LNCaP clone FGC (cell line): ENCODE measurements around the gene MAGEB3.

Experiments
- DNase-seq: peaks from one replicate; pipeline ENCODE4 v3.0.0-alpha.2; 2011; ENCODE audit warnings: low read depth
- H3K4me3 ChIP-seq: 2 replicates; pipeline ENCODE4 v1.5.1; 2011; ENCODE audit warnings: mild to moderate bottlenecking, low read depth, low read length, control low read depth
- TF ChIP-seq, protein P1 (sequence below): IDR thresholded peaks from 2 replicates; pipeline ENCODE4 v1.5.1; 2012; ENCODE audit warnings: mild to moderate bottlenecking; ENCODE audit not compliant: control insufficient read depth, insufficient read depth; ENCODE audit errors: extremely low read depth

Gene MAGEB3

DNA sequence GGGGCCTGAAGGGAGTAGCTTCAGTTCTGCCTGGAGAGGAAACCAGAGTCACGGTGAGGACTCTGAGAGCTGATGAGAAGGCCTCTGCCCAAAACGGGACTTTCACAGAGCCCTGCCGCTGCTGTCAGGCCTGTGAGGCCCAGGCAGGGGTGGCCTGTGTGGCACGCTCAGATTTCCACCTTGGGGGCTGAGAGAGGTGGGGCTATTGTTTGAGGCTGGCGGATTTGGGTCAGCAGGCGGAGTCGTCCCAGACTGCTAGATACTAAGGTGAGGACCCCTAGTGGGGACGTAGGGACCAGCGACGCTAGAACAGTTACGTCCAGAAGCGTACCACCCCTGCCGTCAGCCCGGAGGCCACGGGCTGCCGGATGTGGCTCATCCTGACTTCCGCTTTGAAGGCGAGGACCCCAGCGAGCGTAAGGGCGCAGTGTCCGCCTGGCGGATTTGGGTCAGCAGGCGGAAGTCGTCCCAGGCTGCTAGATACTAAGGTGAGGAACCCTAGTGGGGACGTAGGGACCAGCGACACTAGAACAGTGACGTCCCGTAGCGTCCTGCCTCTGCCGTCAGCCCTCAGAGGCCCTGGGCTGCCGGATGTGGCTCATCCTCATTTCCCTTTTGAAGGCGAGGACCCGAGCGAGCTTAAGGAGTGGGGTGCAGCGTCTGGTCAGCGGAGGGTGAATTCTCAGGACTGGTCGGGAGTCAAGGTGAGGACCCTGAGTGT, 16.5 kb downstream of the MAGEB3 start, which contains the start of gene MAGEB1:
Gene MAGEB1 (plus strand): TSS at position 378 of the 721 bp plus-strand sequence. CDS start 3,348 bp downstream, outside the sequence.
- no peak within 1 kb of the TSS for H3K4me3 ChIP-seq
- TF ChIP-seq, protein P1, sequence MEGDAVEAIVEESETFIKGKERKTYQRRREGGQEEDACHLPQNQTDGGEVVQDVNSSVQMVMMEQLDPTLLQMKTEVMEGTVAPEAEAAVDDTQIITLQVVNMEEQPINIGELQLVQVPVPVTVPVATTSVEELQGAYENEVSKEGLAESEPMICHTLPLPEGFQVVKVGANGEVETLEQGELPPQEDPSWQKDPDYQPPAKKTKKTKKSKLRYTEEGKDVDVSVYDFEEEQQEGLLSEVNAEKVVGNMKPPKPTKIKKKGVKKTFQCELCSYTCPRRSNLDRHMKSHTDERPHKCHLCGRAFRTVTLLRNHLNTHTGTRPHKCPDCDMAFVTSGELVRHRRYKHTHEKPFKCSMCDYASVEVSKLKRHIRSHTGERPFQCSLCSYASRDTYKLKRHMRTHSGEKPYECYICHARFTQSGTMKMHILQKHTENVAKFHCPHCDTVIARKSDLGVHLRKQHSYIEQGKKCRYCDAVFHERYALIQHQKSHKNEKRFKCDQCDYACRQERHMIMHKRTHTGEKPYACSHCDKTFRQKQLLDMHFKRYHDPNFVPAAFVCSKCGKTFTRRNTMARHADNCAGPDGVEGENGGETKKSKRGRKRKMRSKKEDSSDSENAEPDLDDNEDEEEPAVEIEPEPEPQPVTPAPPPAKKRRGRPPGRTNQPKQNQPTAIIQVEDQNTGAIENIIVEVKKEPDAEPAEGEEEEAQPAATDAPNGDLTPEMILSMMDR, result no peak

DNA sequence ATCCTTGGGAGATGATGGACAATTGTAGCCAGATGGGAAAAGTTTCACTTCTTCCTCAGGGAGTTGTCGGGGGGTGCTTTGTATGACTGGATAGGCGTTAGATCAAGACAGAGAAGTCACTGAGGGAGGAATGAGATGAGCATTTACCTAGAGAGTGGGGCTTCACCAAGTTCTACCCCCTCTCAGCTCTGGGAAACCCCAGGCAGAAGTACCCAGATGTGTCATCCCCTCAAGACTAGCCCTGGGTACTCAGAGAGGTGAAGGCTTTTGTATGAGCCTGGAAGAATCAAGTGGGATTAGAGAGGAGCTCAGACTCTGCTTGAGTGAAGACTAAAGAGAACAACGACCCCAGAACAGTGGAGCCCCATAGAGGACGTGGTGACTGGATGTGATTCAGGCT, 18.4 kb downstream of the MAGEB3 start:
- TF ChIP-seq, protein P1, result no peak
- H3K4me3 ChIP-seq, result no peak overlapping the region
- DNase-seq, result no peak

More for the DNA sequence above, 16.5 kb downstream of the MAGEB3 start, which contains the start of gene MAGEB1:
- no peak for DNase-seq

DNA sequence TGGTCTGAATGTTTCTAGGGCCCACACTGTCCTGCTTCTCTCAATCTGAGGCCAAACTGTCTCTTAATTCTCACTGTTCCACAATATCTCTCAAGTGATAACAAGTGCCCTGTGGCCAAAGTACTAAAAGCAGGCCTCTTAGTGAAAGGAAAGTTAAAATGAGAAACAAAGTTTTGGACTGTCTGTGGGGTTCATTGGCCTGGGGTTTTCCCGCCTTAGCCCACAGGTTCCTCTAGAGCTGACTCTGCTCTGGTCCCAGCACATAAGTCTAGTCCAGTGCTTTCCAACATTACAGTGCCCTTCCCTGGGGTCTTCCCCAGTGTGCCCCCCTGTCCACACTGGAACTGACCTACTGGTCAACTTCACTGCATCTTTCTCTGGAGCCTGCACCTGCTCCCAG, 22.8 kb downstream of the MAGEB3 start:
- no peak overlapping the region for H3K4me3 ChIP-seq
- TF ChIP-seq, protein P1, result no peak
- DNase-seq, result no peak

DNA sequence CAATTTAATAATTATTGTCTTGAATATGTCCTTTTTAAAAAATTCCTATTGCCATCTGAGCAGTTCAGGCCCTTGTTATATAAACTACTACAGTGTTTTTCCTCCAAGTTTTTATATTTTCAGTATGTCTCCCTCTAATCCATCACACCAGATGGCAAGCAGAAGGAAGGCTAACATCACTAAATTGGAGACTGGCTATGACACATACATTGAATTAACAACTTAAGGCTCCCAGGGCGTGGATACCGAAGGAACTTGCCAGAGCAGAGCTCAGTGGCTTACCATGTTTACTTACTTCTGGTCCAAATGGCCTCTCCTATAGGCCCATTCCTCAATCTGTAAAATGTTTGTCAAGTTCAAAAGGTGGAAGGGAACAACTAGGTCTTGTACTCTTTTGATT, 29.5 kb downstream of the MAGEB3 start:
- TF ChIP-seq, protein P1, result no peak
- no peak for DNase-seq

DNA sequence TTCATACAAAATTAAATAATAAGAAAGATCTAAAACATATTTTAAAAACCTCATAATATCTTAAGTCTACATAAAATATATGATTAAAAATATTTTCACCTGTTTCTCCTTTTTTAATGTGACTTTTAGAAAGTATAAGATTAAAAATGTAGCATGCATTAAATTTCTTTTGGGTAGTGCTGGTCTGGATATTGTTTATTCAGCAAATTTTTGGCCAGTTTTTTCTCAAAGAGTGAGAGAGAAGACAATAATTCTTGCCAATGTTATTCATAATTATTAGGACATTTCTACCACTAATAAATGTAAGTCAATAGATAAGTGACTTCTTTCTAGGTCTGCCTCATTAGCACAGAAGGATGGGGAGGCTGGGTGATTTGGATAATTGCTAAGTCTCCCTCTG, 30.6 kb downstream of the MAGEB3 start:
- DNase-seq, result no peak
- H3K4me3 ChIP-seq, result no peak overlapping the region
- TF ChIP-seq, protein P1, result no peak

More for the DNA sequence above, 29.5 kb downstream of the MAGEB3 start:
- H3K4me3 ChIP-seq, result no peak overlapping the region

DNA sequence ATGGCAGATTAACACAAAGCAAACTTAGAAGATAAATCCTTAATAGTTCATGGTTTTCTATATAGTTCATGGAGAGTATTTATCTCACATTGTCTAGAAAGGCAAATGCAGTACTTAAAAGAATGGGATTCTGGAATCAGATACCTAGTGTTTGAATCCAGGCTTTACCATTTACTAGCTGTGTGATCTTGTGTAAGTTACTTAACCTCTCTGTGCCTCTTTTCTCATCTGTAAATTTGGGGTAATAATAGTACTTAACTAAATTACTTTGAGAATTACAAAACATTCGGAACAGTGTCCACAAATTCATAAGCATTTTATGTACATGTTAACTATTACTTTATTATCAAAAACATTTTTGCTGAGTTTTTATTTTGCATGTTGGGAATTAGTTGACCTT, 32.3 kb downstream of the MAGEB3 start:
- DNase-seq, result no peak
- TF ChIP-seq, protein P1, result no peak

DNA sequence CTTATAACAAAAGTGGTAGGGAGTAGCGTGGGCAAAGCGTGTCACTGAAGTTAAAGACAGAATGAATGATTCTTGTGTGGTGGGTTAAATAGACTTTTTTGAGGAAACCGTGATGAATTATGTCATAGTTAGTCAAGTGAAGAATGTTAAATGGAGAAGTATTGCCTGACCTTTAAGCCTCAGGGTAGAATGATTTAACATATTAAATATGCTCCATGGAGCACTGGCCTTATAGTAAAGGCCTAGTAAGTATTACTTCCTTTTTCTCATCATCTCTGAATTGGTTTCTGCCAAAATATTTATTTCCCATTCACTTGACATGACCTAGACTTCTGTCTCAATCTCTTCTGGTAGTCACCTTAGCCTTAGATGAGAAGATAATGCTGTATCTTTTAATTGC, 40.2 kb downstream of the MAGEB3 start:
- H3K4me3 ChIP-seq, result no peak overlapping the region
- DNase-seq, result no peak
- TF ChIP-seq, protein P1, result no peak

More for the DNA sequence above, 32.3 kb downstream of the MAGEB3 start:
- no peak overlapping the region for H3K4me3 ChIP-seq
